GM18505 (cell line): Measurements from ENCODE around the gene TRIM13.

Experiments used
- ATAC-seq: cut with Tn5 transposase; IDR thresholded peaks from one replicate; pipeline ENCODE4 v1.9.1; 2021; ENCODE audit not compliant: unreplicated experiment
- POLR2A ChIP-seq: IDR thresholded peaks from 4 replicates; pipeline ENCODE4 v1.6.1; 2011; ENCODE audit warnings: borderline replicate concordance; ENCODE audit not compliant: insufficient read depth, insufficient read length; ENCODE audit errors: extremely low read depth

Gene TRIM13

DNA sequence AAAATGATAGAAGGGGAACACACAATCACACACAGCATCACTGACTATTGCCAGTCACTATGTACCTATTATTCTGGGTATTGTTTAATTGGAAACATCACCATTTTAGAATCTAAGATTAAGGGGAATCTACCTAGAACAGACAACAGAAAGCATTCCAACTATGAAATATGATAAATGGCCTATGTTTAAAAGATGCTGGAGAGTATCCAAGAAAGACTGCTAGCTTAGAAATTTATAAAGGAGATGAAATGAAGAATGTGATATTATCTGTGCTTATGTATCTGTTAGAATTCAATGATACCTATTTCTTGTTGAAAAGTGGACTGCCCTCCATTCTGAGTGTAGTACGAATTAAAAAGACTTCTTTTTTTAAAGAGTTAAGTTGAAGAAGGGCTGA lies 68.9 kb downstream of the TRIM13 start:
- no peak for ATAC-seq
- no peak for TF ChIP-seq POLR2A
